WERI-Rb-1 (cell line): ENCODE data around the gene YWHAE.

Experiments used
- DNase-seq: peaks from one replicate; pipeline ENCODE4 v3.0.0-alpha.2; 2020
- H3K27ac ChIP-seq: fragments of 250-450 bp; sonication (Bioruptor Pico); 2 replicates; pipeline ENCODE4 v1.5.1; 2020; ENCODE audit warnings: mild to moderate bottlenecking, moderate library complexity
- H3K27me3 ChIP-seq: fragments of 250-450 bp; sonication (Bioruptor Pico); 2 replicates; pipeline ENCODE4 v1.5.1; 2021; ENCODE audit warnings: mild to moderate bottlenecking, low read depth, moderate library complexity; ENCODE audit not compliant: insufficient read depth, severe bottlenecking
- H3K36me3 ChIP-seq: fragments of 250-450 bp; sonication (Bioruptor Pico); 2 replicates; pipeline ENCODE4 v1.5.1; 2020; ENCODE audit warnings: mild to moderate bottlenecking, moderate library complexity
- H3K4me3 ChIP-seq: 2 replicates; pipeline ENCODE4 v1.5.1; 2011; ENCODE audit warnings: low read depth, mild to moderate bottlenecking, control low read depth, low read length
- H3K9me3 ChIP-seq: fragments of 250-450 bp; sonication (Bioruptor Pico); 2 replicates; pipeline ENCODE4 v1.5.1; 2021; ENCODE audit warnings: mild to moderate bottlenecking, moderate library complexity; ENCODE audit not compliant: severe bottlenecking
- CTCF ChIP-seq: IDR thresholded peaks from 2 replicates; pipeline ENCODE4 v1.5.1; 2011; ENCODE audit warnings: low read depth, mild to moderate bottlenecking, control low read depth, inconsistent platforms, low read length

The YWHAE gene

DNA sequence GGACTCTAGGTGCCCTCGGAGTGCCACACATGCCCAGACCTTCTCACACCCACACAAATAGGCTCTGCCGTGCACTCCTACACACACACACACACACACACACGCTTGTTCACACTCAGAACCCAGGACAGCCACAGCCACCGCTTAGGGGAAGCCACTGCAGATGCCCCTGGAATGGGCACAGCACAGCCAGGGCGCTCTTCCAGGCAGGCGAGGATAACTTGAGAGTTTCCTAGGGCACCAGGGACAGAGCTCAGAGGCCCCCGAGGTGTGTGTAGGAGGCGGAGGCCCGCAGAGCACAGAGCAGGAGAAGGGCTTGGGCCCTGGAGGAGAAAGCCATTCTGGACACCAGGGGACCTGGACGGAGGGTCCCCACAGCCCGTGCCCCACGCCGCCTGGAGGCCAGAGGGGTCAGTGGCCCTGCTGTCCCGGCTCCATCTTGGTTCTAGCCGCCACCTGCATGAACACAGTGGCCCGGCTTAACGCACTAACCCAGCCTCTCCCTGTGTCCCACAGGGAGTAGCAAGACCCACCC, 99.6 kb downstream of the YWHAE start:
- H3K36me3 ChIP-seq = no peaks in the 10 kb centered on the region
- DNase-seq = no peak
- H3K27ac ChIP-seq = no peak overlapping the region
- H3K4me3 ChIP-seq = no peak overlapping the region
- H3K27me3 ChIP-seq = no peaks in the 10 kb centered on the region
- no peak for TF ChIP-seq CTCF
- no peaks in the 10 kb centered on the region for H3K9me3 ChIP-seq

GRCh38 chr17:1299552-1300370, 100.3 kb downstream of the YWHAE start:
- H3K27me3 ChIP-seq = no peaks in the 10 kb centered on the region
- no peak for DNase-seq
- H3K4me3 ChIP-seq = no peak overlapping the region
- H3K36me3 ChIP-seq = no peaks in the 10 kb centered on the region
- no peak for TF ChIP-seq CTCF
- no peaks in the 10 kb centered on the region for H3K9me3 ChIP-seq
- H3K27ac ChIP-seq = no peak overlapping the region

DNA sequence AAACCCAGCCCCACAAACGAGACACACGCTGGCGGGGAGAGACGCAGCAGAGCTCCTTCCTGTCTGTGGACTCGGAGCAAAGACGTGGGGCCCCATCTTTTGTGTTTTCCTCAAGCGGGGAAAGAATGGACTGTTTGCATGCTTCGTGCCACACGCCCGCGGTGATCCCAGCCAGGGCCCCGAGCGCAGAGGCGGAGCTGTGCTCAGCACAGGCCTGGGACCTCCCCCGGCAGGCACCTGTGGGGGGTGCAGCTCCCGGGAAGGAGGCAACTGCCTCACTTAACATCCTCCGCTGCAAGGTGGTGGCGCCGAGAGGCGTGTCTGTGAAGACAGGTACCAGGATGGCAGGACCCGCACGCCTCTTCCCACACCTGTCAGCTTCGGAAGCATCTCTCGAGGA, 101.4 kb downstream of the YWHAE start:
- H3K9me3 ChIP-seq = no peaks in the 10 kb centered on the region
- no peak overlapping the region for H3K27ac ChIP-seq
- DNase-seq = peak; percentile 36
- H3K36me3 ChIP-seq = no peaks in the 10 kb centered on the region
- H3K4me3 ChIP-seq = no peak overlapping the region
- TF ChIP-seq CTCF = no peak
- H3K27me3 ChIP-seq = no peaks in the 10 kb centered on the region
